HuH-7 (cell line): ENCODE results near the gene NEDD4L.

Experiments
- DNase-seq: peaks from one replicate; pipeline ENCODE4 v3.0.0; 2011; ENCODE audit warnings: low spot score

The NEDD4L gene

GRCh38 chr18:58348951-58349350 lies 304.9 kb downstream of the NEDD4L start:
- no peak for DNase-seq

GRCh38 chr18:58349650-58350049 lies 305.6 kb downstream of the NEDD4L start:
- DNase-seq = no peak

GRCh38 chr18:58350526-58350925 lies 306.5 kb downstream of the NEDD4L start:
- DNase-seq = no peak

GRCh38 chr18:58351776-58352175 lies 307.8 kb downstream of the NEDD4L start:
- DNase-seq = no peak

GRCh38 chr18:58353581-58353980 lies 309.6 kb downstream of the NEDD4L start:
- no peak for DNase-seq

- no peak for DNase-seq
Measured at GRCh38 chr18:58354051-58354450, 310.0 kb downstream of the NEDD4L start.

GRCh38 chr18:58354791-58355190 lies 310.8 kb downstream of the NEDD4L start:
- no peak for DNase-seq

- no peak for DNase-seq
Measured at GRCh38 chr18:58355243-58355642, 311.2 kb downstream of the NEDD4L start.

GRCh38 chr18:58359218-58359617 lies 315.2 kb downstream of the NEDD4L start:
- DNase-seq = no peak

GRCh38 chr18:58359620-58360019 lies 315.6 kb downstream of the NEDD4L start:
- DNase-seq = no peak

- DNase-seq = no peak
Measured at GRCh38 chr18:58360324-58360723, 316.3 kb downstream of the NEDD4L start.

- no peak for DNase-seq
Measured at GRCh38 chr18:58361212-58361611, 317.2 kb downstream of the NEDD4L start.

- DNase-seq = no peak
Measured at GRCh38 chr18:58362027-58362575, 318.1 kb downstream of the NEDD4L start.

GRCh38 chr18:58362829-58363271 lies 318.8 kb downstream of the NEDD4L start:
- no peak for DNase-seq

GRCh38 chr18:58363767-58364540 lies 319.9 kb downstream of the NEDD4L start:
- DNase-seq = no peak

GRCh38 chr18:58364876-58365528 lies 321.0 kb downstream of the NEDD4L start:
- no peak for DNase-seq

- no peak for DNase-seq
Measured at GRCh38 chr18:58367425-58368140, 323.6 kb downstream of the NEDD4L start.

GRCh38 chr18:58369616-58370015 lies 325.6 kb downstream of the NEDD4L start:
- no peak for DNase-seq

GRCh38 chr18:58370038-58370580 lies 326.1 kb downstream of the NEDD4L start:
- no peak for DNase-seq

- no peak for DNase-seq
Measured at GRCh38 chr18:58370612-58371011, 326.6 kb downstream of the NEDD4L start.

GRCh38 chr18:58373481-58373880 lies 329.5 kb downstream of the NEDD4L start:
- no peak for DNase-seq

- DNase-seq = no peak
Measured at GRCh38 chr18:58375051-58375450, 331.0 kb downstream of the NEDD4L start.
